Astrocyte of the hippocampus (primary cell): ENCODE data around the gene VMA21.

ENCODE experiments used
- DNase-seq: peaks from one replicate; pipeline ENCODE4 v3.0.0; 2011; ENCODE audit warnings: low read depth, low spot score

The VMA21 gene

DNA sequence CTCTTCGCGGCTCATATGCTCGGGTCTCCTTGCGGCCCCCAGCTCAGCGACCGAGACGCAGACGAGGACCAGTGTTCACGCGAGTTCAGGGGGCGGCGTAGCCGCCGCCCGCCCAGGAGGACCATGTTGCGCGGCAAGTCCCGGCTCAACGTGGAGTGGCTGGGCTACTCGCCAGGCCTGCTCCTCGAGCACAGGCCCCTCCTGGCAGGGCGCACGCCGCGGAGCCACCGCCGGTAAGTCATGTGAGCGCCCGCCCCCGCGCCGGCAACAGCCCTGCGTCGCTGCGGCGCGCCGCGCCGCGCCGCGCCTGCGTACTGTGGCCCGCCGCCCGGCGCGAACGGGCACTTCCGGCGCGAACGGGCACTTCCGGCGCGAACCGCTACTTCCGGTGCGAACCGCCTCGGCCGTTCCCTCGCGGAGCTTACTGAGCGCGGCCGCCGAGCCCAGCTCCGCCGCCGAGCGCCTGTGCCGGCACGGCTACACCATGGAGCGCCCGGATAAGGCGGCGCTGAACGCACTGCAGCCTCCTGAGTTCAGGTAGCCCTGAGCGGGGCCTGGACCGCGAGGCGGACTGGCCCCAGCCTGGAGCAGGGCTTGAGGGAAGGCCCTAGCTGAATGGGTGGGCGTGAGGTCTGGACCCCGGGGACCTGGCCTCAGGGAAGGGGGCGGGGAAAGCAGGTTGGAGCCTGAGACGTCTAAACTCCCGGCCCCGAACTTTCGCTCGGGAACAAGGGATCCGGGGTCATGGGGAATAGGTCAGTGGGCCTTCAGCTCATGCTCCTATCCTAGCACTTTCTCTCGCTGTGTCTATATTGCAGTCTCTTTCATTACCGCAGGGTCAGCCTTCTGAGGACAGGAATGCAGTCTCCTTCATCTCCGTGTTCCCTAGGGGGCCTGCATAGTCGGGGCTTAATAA, at the start of gene VMA21:
Gene VMA21 (plus strand): TSS at position 382 of the 916 bp plus-strand sequence. CDS start 103 bp downstream, at position 485.
- peak; percentile 93 for DNase-seq

GRCh38 chrX:151359341-151359740, 37.7 kb upstream of the VMA21 start:
- no peak for DNase-seq

GRCh38 chrX:151359931-151360871, 36.8 kb upstream of the VMA21 start:
- DNase-seq: peak; percentile 33

- no peak for DNase-seq
These were observed 33.7 kb upstream of the VMA21 start for GRCh38 chrX:151363316-151363715.

DNA sequence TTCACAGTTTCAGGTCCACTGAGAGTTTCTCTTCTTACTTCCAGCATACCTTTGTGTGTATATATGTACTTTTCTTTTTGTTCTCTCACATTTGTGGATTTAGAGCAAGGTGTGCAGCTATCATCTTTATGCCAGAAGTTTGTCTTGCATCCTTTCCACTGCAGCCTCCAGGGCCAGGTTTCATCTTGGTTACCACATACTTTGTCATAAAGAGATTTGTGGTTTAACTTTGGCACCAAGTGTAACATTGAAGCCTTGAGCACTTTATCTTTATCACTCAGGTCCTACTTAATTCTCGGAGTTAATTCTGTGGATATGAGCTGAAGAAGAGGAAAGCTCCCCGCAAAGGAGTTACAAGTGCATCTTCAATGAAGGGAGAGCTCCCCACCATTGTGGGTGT, 31.4 kb upstream of the VMA21 start:
- no peak for DNase-seq

- DNase-seq: peak; percentile 20
These were observed 26.1 kb upstream of the VMA21 start for GRCh38 chrX:151370906-151371305.

DNA sequence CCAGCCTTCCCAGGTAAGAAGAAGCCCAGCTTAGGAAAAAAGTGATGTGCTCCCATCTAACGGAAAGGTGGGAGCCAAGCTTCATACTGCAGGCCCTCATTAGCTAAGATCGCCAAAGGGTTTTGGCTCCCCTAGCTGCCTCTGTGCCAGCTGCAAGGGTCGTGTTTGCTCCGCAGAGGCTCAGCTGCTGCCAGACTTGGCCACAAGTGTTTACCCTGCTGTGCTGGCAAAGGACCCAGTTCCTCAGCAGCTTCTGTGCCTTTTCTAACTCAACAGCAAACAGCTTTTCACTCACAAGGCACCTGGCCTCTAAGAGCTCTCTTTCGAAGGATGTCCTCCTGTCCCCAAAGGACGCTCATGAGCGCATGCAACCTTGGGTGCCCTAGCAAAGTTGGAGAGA, 12.2 kb upstream of the VMA21 start:
- DNase-seq: peak; percentile 68

DNA sequence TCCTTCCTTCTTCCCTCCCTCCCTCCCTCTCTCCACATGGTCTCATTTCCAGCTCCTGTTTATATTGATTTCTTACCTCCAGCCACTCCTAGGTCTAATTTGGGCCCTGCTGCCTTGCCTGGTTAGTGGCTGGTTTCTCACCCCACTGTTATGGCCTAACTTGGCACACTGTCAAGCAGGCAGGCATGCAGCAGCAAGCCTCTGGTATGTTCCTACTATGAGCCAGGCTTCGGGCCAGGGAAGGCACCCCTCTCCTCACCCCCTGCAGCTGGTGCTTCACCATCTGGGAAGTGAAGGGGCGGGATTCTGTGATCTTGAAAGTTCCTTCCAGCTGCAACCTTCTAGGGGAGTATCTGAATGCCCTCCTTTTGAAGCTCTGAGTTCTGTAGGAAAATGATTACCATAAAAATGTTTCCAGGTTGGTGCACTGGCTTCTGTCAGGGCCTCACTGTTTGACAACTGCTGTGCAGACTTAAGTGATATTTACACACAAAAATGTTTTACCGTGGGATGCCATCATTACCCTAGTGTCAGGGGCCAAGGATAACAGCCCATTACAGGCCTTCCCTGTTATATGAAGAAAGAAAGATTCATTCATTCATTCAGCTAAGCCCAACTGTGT, 10.1 kb upstream of the VMA21 start:
- peak; percentile 44 for DNase-seq

DNA sequence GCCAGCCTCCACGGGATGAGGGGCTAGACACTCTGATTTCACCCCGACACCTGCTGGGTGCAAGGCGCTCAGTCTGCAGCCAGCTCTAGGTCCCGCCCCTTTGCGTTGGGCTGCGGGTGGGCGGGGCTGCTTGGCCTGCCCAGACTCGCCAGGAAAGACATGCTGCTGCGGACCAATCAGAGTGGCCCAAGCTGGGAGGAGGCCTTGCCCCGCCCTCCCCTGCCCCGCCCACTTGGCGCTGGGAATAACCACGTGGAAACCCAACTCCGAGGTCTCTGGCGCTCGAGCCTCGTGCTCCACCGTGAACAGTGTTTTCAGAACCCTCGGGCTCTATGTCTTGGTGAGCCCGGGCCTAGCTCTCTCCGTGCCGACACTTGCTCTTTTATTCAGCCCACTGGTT, 5.3 kb upstream of the VMA21 start:
- no peak for DNase-seq

DNA sequence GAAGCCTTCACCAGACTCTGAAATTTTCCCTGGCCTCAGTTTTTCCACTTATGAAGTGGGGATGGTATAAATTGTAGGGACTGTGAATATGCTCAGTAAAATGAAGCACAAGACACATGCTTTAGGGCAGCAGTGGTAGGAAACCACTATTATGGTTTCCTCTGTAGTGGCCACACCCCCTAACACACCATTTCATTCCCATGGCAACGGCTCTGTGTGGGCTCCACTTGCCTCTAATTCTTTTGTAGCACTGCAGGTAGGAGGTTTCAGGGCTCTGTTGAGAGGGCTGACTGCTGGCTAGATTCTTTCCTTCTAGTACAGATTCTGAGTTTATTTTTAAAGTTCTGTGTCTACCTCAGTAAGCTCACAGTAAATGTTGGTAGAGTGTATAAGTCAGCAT, 3.5 kb upstream of the VMA21 start:
- peak; percentile 5 for DNase-seq

GRCh38 chrX:151396042-151396824, 773 bp upstream of the VMA21 start:
- peak; percentile 57 for DNase-seq

GRCh38 chrX:151397741-151398070, 700 bp downstream of the VMA21 start:
- DNase-seq: no peak

DNA sequence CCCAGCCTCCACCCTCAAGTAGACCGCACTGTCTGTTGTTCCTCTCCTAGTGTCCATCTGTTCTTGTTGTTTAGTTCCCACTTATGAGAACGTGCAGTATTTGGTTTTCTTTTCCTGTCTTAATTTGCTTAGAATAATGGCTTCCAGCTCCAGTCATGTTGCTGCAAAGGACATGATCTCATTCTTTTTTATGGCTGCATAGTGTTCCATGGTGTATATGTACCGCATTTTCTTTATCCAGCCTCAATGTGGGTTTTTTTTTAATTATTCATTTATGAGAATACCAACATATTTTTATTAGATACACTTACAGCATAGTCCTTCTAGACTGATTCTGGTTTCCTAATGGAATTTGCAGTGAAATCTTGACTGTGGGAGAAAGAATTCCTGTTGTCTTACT, 1.3 kb downstream of the VMA21 start:
- no peak for DNase-seq

- DNase-seq: peak; percentile 4
These were observed 5.8 kb downstream of the VMA21 start for GRCh38 chrX:151402719-151403390.

DNA sequence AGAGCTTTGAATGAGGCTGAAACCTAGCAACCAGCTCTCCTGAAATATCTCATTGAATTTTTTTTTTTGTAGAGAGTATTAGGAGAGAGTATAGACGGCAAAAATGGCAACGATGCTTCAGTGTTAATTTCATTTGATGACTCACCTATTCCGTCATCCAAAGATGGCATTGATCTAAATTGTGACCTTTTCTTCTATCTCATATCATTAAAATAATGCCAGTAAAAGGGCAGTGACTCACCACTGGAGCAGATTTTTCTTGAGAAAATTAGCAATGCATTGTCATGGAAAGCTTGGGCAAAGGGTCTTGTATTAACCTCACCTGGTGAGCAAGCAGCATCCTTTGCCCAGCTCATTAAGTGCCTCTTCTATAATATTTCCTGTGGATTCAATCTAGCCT, 19.6 kb downstream of the VMA21 start:
- DNase-seq: no peak

DNA sequence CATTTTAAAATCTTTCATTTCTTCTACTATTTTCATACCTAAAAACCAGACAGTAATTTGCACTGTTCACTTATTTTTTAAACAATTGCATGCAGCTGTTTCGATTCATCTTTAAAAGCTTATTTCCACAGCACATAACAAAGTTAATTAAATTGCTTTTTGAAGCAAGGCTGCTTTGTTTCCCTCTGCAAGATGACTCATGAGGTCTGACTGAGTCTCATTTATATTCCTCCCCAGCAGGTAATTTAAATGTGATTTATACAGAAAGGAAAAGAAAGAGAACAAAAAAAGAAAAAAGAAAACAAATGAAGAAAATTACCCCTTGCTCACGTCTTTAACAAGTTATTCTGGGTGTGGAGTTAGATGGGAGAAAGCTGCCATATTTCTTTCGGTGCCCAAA, 22.8 kb downstream of the VMA21 start:
- peak; percentile 34 for DNase-seq

DNA sequence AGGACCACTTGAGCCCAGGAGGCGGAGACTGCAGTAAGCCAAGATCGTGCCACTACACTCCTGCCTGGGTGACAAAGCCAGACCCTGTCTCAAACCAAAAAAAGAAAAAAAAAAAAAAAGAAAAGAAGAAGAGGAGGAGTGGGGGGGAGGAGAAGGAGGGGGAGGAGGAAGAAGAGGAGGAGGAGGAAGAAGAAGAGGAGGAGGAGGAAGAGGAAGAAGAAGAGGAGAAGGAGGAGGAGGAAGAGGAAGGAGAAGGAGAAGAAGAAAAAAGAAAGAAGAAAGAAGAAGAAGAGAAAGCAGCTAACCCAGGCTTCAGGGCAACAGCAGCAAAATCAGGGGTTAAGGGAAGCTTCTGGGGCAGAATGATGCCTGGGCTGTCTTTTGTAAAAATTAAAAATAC, 27.5 kb downstream of the VMA21 start:
- no peak for DNase-seq

GRCh38 chrX:151448509-151448908, 51.5 kb downstream of the VMA21 start:
- DNase-seq: no peak

- peak; percentile 61 for DNase-seq
These were observed 61.8 kb downstream of the VMA21 start for GRCh38 chrX:151458824-151459223.
